ENCODE data around the gene NEO1.

DNA sequence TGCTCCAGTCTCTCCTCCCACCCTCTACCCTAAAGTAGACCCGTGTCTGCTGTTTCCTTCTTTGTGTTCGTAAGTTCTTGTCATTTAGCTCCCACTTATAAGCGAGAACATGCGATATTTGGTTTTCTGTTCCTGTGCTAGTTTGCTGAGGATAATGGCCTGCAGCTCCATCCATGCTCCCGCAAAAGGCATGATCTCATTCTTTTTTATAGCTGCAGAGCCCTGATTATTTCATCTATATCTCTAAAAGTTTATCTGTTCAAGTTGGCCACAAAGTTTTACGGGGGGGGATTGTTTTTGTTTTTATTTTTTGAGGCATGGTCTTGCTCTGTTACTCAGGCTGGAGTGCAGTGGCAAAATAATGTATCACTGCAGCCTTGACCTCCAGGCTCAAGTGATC, 4.4 kb upstream of the NEO1 start:
- TF ChIP-seq JUNB (IDR thresholded peaks at IDR 0.05) (no peak), EP300 (IDR thresholded peaks at IDR 0.05) (no peak), POLR2A (IDR thresholded peaks at IDR 0.05; ENCODE audit: low read length) (no peak), HMGXB4 (CRISPR knock-in tag; IDR thresholded peaks at IDR 0.05; ENCODE audit: borderline replicate concordance) (no peak), REST (IDR thresholded peaks at IDR 0.05) (no peak), EHMT2 (IDR thresholded peaks at IDR 0.05; ENCODE audit: low read depth) (no peak), SMC3 (IDR thresholded peaks at IDR 0.05) (no peak), BHLHE40 (IDR thresholded peaks at IDR 0.05; ENCODE audit: low read depth, low read length) (no peak), RCOR1 (IDR thresholded peaks at IDR 0.05; ENCODE audit: low read depth, low read length) (no peak), MAX (IDR thresholded peaks at IDR 0.05) (no peak), KDM5A (IDR thresholded peaks at IDR 0.05) (no peak), RFX5 (IDR thresholded peaks at IDR 0.05) (no peak), CBX2 (IDR thresholded peaks at IDR 0.05; ENCODE audit: borderline replicate concordance, low read depth) (no peak)
- TF ChIP-seq, protein P1, sequence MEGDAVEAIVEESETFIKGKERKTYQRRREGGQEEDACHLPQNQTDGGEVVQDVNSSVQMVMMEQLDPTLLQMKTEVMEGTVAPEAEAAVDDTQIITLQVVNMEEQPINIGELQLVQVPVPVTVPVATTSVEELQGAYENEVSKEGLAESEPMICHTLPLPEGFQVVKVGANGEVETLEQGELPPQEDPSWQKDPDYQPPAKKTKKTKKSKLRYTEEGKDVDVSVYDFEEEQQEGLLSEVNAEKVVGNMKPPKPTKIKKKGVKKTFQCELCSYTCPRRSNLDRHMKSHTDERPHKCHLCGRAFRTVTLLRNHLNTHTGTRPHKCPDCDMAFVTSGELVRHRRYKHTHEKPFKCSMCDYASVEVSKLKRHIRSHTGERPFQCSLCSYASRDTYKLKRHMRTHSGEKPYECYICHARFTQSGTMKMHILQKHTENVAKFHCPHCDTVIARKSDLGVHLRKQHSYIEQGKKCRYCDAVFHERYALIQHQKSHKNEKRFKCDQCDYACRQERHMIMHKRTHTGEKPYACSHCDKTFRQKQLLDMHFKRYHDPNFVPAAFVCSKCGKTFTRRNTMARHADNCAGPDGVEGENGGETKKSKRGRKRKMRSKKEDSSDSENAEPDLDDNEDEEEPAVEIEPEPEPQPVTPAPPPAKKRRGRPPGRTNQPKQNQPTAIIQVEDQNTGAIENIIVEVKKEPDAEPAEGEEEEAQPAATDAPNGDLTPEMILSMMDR (IDR thresholded peaks at IDR 0.05): no peak
